ES-I3 (cell line): ENCODE measurements around the gene ARHGEF4.
"Not testable (repeated sequence)": the region's sequence is repeated elsewhere in the genome, so short reads cannot be mapped to it uniquely, and the experiment has no call there.

Experiments used
- H3K36me3 ChIP-seq: 2 replicates; pipeline ENCODE4 v1.6.1; 2013; ENCODE audit warnings: mild to moderate bottlenecking, low read length, control low read depth, moderate library complexity; ENCODE audit not compliant: insufficient read depth
- H3K4me1 ChIP-seq: 2 replicates; pipeline ENCODE4 v1.6.1; 2013; ENCODE audit warnings: mild to moderate bottlenecking, control low read depth, low read length; ENCODE audit not compliant: insufficient read depth
- H3K9ac ChIP-seq: 2 replicates; pipeline ENCODE4 v1.6.1; 2013; ENCODE audit warnings: low read depth, mild to moderate bottlenecking, low read length, moderate library complexity
- H3K9me3 ChIP-seq: 2 replicates; pipeline ENCODE4 v1.6.1; 2013; ENCODE audit warnings: mild to moderate bottlenecking, low read length, moderate library complexity; ENCODE audit not compliant: control insufficient read depth, insufficient read depth

ARHGEF4 gene

GRCh38 chr2:130976591-130977237 lies 140.0 kb downstream of the ARHGEF4 start:
- H3K36me3 ChIP-seq: no peaks in the 10 kb centered on the region
- H3K4me1 ChIP-seq: no peaks in the 10 kb centered on the region
- H3K9ac ChIP-seq: no peak overlapping the region
- H3K9me3 ChIP-seq: peaks cover 2% of the 10 kb centered on the region; the same call in 1 of the 2 replicates

- Histone ChIP-seq H3K9ac (no peak overlapping the region), H3K9me3 (peaks cover 2% of the 10 kb centered on the region; the same call in 1 of the 2 replicates), H3K36me3 (no peaks in the 10 kb centered on the region), H3K4me1 (no peaks in the 10 kb centered on the region)
Observed at GRCh38 chr2:130977461-130978050, 140.8 kb downstream of the ARHGEF4 start.

GRCh38 chr2:130981667-130982066 lies 145.0 kb downstream of the ARHGEF4 start:
- Histone ChIP-seq H3K9ac (no peak overlapping the region), H3K9me3 (peaks cover 2% of the 10 kb centered on the region; the same call in 1 of the 2 replicates), H3K4me1 (no peaks in the 10 kb centered on the region), H3K36me3 (no peaks in the 10 kb centered on the region)

GRCh38 chr2:130985206-130985780 lies 148.6 kb downstream of the ARHGEF4 start:
- Histone ChIP-seq H3K4me1 (no peaks in the 10 kb centered on the region), H3K9ac (no peak overlapping the region), H3K36me3 (no peaks in the 10 kb centered on the region), H3K9me3 (peaks cover 2% of the 10 kb centered on the region; the same call in 1 of the 2 replicates)

- H3K36me3 ChIP-seq: no peaks in the 10 kb centered on the region
- no peak overlapping the region for H3K9ac ChIP-seq
- peaks cover 2% of the 10 kb centered on the region; the same call in 1 of the 2 replicates for H3K9me3 ChIP-seq
- no peaks in the 10 kb centered on the region for H3K4me1 ChIP-seq
Observed at GRCh38 chr2:130985831-130986649, 149.3 kb downstream of the ARHGEF4 start.

GRCh38 chr2:130986890-130987493 lies 150.3 kb downstream of the ARHGEF4 start:
- Histone ChIP-seq H3K36me3 (no peaks in the 10 kb centered on the region), H3K9me3 (no peaks in the 10 kb centered on the region)

GRCh38 chr2:130987519-130988425 lies 151.1 kb downstream of the ARHGEF4 start:
- Histone ChIP-seq H3K4me1 (no peaks in the 10 kb centered on the region), H3K9me3 (no peaks in the 10 kb centered on the region), H3K9ac (no peak overlapping the region), H3K36me3 (no peaks in the 10 kb centered on the region)

More at GRCh38 chr2:130986890-130987493, 150.3 kb downstream of the ARHGEF4 start:
- Histone ChIP-seq H3K9ac (no peak overlapping the region), H3K4me1 (no peaks in the 10 kb centered on the region)

- not testable (repeated sequence) for H3K9ac ChIP-seq, H3K9me3 ChIP-seq, H3K36me3 ChIP-seq, H3K4me1 ChIP-seq
Observed at GRCh38 chr2:130991446-130991845, 154.7 kb downstream of the ARHGEF4 start.

GRCh38 chr2:130992003-130992402 lies 155.3 kb downstream of the ARHGEF4 start:
- H3K4me1 ChIP-seq, H3K9me3 ChIP-seq, H3K36me3 ChIP-seq, H3K9ac ChIP-seq: not testable (repeated sequence)

- no peaks in the 10 kb centered on the region for H3K36me3 ChIP-seq
- no peaks in the 10 kb centered on the region for H3K4me1 ChIP-seq
- H3K9ac ChIP-seq: no peak overlapping the region
- no peaks in the 10 kb centered on the region for H3K9me3 ChIP-seq
Observed at GRCh38 chr2:130996691-130997090, 160.0 kb downstream of the ARHGEF4 start.

GRCh38 chr2:130997198-130997597 lies 160.5 kb downstream of the ARHGEF4 start:
- no peaks in the 10 kb centered on the region for H3K36me3 ChIP-seq
- no peaks in the 10 kb centered on the region for H3K9me3 ChIP-seq
- H3K4me1 ChIP-seq: no peaks in the 10 kb centered on the region

GRCh38 chr2:130998561-130998960 lies 161.8 kb downstream of the ARHGEF4 start:
- H3K4me1 ChIP-seq: no peaks in the 10 kb centered on the region
- no peaks in the 10 kb centered on the region for H3K36me3 ChIP-seq
- H3K9me3 ChIP-seq: no peaks in the 10 kb centered on the region
- no peak overlapping the region for H3K9ac ChIP-seq

More at GRCh38 chr2:130997198-130997597, 160.5 kb downstream of the ARHGEF4 start:
- no peak overlapping the region for H3K9ac ChIP-seq

GRCh38 chr2:131004446-131005209 lies 167.9 kb downstream of the ARHGEF4 start:
- Histone ChIP-seq H3K9me3 (no peaks in the 10 kb centered on the region), H3K4me1 (no peaks in the 10 kb centered on the region), H3K9ac (no peak overlapping the region), H3K36me3 (no peaks in the 10 kb centered on the region)
